ENCODE measurements around the gene TRIM50. TPM values are rescaled to one million over a fixed set of nuclear protein-coding genes. Genes with fewer than 3 reads are reported as not detected.
A peak's percentile ranks its signal among the peaks of the same experiment; 100 is the strongest.
"Not testable (repeated sequence)": the region's sequence is repeated elsewhere in the genome, so short reads cannot be mapped to it uniquely, and the experiment has no call there.

Gene TRIM50
- total RNA-seq, 1 experiment from 2014 or later: not detected

GRCh38 chr7:73314271-73314670, 13.6 kb downstream of the TRIM50 start:
- no peak for DNase-seq (ENCODE audit: low read depth)

DNA sequence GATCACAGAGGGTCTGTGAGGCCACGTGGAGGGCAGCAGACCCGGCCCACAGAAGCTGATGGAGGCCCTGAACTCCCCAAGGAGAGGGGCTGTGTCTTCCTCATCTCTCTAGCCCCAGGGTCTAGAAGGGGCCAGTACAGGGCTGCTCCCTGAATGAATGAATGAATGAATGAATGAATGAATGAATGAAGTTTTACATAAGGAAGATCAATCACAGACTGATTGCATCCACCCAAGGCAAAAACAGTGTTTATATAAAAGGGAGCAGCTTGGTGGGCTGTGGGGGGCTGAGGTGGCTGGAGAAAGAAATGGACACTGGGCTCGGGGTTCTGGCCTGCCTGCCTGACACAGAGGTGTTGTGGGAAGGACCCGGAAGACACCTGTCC, 14.4 kb downstream of the TRIM50 start:
- no peak for DNase-seq (ENCODE audit: low read depth)

GRCh38 chr7:73312831-73313520, 14.9 kb downstream of the TRIM50 start:
- DNase-seq (ENCODE audit: low read depth): no peak

DNA sequence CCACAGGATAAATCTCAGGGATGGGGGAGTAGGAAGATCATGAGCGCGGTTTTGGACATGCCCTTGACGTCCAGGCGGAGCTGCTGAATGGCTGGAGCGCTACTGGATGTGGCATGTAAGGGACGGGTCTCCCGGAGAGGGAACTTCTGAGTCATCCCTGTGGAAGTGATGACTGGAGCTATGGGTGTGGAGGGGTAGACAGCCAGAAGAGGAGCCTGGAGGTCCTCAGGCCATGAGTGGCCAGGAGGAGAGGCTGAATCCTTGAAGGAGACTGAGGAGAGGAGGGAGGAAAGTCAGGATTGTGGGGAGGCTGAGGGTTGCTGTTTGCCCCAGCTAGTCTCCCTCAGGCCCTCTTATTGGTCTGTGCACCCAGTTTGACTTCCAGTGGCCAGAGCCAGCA, 16.5 kb downstream of the TRIM50 start:
- DNase-seq (ENCODE audit: low read depth): peak; percentile 49

DNA sequence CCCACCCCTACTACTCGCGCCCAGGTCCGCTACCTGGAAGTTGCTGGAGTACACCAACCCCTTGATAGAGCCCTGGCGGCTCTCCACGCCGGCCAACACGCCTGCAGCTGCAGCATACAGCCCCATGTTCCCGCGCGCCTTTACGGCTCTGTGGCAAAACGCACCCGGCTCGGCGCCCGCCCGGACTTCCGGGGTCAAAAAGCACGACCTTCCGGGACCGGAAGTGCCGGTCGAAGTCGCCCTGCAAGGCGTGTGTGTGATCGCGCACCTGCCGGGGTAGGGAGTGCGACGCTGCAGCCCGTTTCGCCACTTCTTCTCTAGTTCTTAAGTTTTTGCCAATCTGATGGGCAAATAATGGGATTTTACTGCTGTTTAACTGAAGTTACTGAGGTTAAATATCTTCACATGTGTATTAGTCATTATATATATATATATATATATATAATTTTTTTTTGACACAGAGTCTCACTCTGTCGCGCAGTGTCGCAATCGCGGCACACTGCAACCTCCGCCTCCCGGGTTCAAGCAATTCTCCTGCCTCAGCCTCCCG, 19.1 kb downstream of the TRIM50 start, which contains the start of gene NSUN5:
Gene NSUN5, minus strand, starts transcription at position 162 of the 550 bp plus-strand sequence. Its CDS starts 36 bp downstream, at position 126.
- DNase-seq (ENCODE audit: low read depth): peak; percentile 64

GRCh38 chr7:73308074-73308664, 19.7 kb downstream of the TRIM50 start:
- no peak for DNase-seq (ENCODE audit: low read depth)

DNA sequence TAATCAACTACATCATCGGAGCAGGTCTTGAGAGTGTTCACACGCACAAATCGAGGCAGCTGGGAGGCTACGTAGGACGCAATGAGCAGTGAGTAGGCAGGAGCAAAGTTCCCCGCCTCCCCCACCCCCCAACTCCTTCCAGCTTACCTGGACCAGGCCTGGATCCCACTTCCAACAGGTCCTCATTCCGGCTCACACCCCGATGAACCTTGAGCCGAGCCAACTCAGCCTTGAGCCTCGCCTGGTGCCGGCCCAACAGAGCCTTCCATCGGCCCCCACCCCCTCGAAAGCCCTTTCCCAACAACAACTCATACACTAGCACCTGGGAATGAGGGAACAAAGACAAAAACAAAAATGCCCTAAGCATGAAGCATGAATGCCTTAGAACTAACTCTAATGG, 20.4 kb downstream of the TRIM50 start:
- no peak for DNase-seq (ENCODE audit: low read depth)

- not testable (repeated sequence) for DNase-seq (ENCODE audit: low read depth)
Observed at GRCh38 chr7:73304612-73305387, 23.1 kb downstream of the TRIM50 start.

DNA sequence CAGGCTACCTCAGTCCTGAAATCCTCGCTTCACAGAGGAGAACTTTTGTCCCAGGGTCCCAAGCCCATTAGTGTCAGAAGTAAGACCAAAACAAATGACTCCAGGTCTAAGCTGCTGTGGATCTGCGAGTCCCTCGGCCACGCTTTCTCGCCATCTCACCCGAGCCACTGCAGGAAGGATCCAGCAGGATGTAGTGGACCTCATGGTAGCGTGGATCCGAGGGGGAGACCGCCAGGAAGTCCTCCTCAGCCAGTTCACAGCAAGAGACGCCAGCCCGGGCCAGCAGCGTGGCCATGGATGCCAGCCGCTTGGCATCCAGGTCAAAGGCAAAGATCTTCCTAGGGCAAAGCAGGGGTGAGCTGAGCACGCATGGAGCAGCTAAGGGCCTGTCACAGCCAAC, 23.8 kb downstream of the TRIM50 start:
- DNase-seq (ENCODE audit: low read depth): no peak

- no peak for DNase-seq (ENCODE audit: low read depth)
Observed at GRCh38 chr7:73303546-73303945, 24.3 kb downstream of the TRIM50 start.

DNA sequence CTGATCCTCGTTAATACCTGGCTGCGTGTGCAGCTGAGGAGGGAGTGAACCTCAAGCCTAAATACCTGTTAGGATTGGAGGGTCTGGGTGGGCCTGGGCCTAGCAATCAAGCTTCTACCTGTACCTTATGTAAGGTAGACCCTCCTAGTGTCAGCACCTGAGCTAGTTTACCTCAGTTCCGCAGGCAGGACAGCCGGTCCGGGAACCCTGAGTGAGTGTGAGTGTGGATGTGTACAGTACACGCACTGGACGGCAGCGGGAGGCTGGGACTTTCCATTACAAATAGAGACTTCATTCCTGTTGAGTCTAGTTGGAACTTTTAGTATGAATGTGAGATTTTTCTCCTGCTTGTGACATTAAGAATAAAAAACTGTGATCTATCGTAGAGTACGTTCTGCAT, 25.0 kb downstream of the TRIM50 start:
- not testable (repeated sequence) for DNase-seq (ENCODE audit: low read depth)

- DNase-seq (ENCODE audit: low read depth): not testable (repeated sequence)
Observed at GRCh38 chr7:73301108-73301507, 26.8 kb downstream of the TRIM50 start.

GRCh38 chr7:73299812-73300211, 28.1 kb downstream of the TRIM50 start:
- not testable (repeated sequence) for DNase-seq (ENCODE audit: low read depth)

- not testable (repeated sequence) for DNase-seq (ENCODE audit: low read depth)
Observed at GRCh38 chr7:73297706-73298105, 30.2 kb downstream of the TRIM50 start.

DNA sequence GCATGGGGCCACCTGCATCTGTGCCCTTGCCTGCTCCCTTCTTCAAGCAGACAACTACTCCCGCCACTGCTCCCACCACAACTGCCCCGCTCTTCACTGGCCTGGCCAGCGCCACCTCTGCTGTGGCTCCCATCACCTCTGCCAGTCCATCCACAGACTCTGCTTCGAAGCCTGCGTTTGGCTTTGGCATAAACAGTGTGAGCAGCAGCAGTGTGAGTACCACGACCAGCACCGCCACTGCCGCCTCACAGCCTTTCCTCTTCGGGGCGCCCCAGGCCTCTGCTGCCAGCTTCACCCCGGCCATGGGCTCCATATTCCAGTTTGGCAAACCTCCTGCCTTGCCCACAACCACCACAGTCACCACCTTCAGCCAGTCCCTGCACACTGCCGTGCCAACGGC, 30.6 kb downstream of the TRIM50 start:
- not testable (repeated sequence) for DNase-seq (ENCODE audit: low read depth)

- DNase-seq (ENCODE audit: low read depth): not testable (repeated sequence)
Observed at GRCh38 chr7:73277210-73277609, 50.7 kb downstream of the TRIM50 start.

- DNase-seq (ENCODE audit: low read depth): not testable (repeated sequence)
Observed at GRCh38 chr7:73267813-73268212, 60.1 kb downstream of the TRIM50 start.

GRCh38 chr7:73266719-73267368, 61.0 kb downstream of the TRIM50 start:
- DNase-seq (ENCODE audit: low read depth): not testable (repeated sequence)

Data from M059J (cell line).